Endothelial cell of umbilical vein (primary cell): ENCODE data around the gene ZBTB7C. TPM values are rescaled to one million over a fixed set of nuclear protein-coding genes. Genes with fewer than 3 reads are reported as not detected.

Experiments
- BruUV-seq: library from RNA; stranded (reverse); fragments of 400-500 nt; replicated peaks from 2 replicates; lab custom pipeline; 2021; lab: Mats Ljungman, UMichigan
- CTCF ChIA-PET: fragments of 300-600, 350-600 bp; sonication (Branson Sonifier 250); formaldehyde crosslinking; loops from one replicate; lab custom pipeline; 2021; ENCODE audit warnings: antibody characterized with exemption, inconsistent platforms; lab: Charles Lee
- POLR2A ChIA-PET: fragments of 300-600, 350-600 bp; sonication (Branson Sonifier 250); formaldehyde crosslinking; loops from one replicate; lab custom pipeline; 2021; ENCODE audit warnings: antibody characterized with exemption, inconsistent platforms; lab: Charles Lee
- DNase-seq: peaks from one replicate; pipeline ENCODE4 v3.0.0-alpha.2; 2011; ENCODE audit warnings: low read depth, low spot score
- FAIRE-seq: peaks from 2 replicates; lab custom pipeline; 2011; peaks lifted over from hg19 to GRCh38; lab: Jason Lieb, UNC
- H2AFZ ChIP-seq: 2 replicates; pipeline ENCODE4 v1.6.0; 2012; ENCODE audit warnings: low read depth, low read length, control low read depth, inconsistent platforms
- H3K27ac ChIP-seq: 2 replicates; pipeline ENCODE4 v1.5.1; 2011; ENCODE audit warnings: low read depth, mild to moderate bottlenecking, control low read depth, low read length, moderate library complexity; ENCODE audit not compliant: insufficient read depth
- H3K27me3 ChIP-seq, 2 experiments: 2 replicates each; pipeline versions ENCODE4 v1.6.0 to v1.6.1; 2011; ENCODE audit warnings: low read length in 2 of 2, mixed read lengths in 1 of 2; ENCODE audit not compliant: control insufficient read depth in 2 of 2, insufficient read depth in 2 of 2
- H3K36me3 ChIP-seq, 2 experiments: 2 replicates in 1 of 2; 3 replicates in 1 of 2; pipeline ENCODE4 v1.5.1; 2011; ENCODE audit warnings: low read length in 2 of 2, mild to moderate bottlenecking in 1 of 2, moderate library complexity in 1 of 2; ENCODE audit not compliant: control insufficient read depth in 2 of 2, insufficient read depth in 2 of 2; ENCODE audit errors: extremely low read depth in 1 of 2
- H3K4me1 ChIP-seq: 3 replicates; pipeline ENCODE4 v1.5.1; 2011; ENCODE audit warnings: mild to moderate bottlenecking, low read length; ENCODE audit not compliant: control insufficient read depth, insufficient read depth; ENCODE audit errors: extremely low read depth
- H3K4me2 ChIP-seq: 2 replicates; pipeline ENCODE4 v1.6.1; 2011; ENCODE audit warnings: low read length, control low read depth, mixed read lengths; ENCODE audit not compliant: insufficient read depth
- H3K4me3 ChIP-seq, 3 experiments: fragments of 200-600 bp in 1 of 3; sonication (generic), shearing (Covaris generic) in 1 of 3; replicated peaks in 1 of 3; 2 replicates each; pipeline ENCODE4 v1.5.1; 2011 to 2016; ENCODE audit warnings: control low read depth in 3 of 3, low read length in 3 of 3, mild to moderate bottlenecking in 2 of 3, inconsistent platforms in 1 of 3, low read depth in 1 of 3, moderate library complexity in 1 of 3; ENCODE audit not compliant: insufficient read depth in 1 of 3
- H3K79me2 ChIP-seq: 2 replicates; pipeline ENCODE4 v1.6.0; 2012; ENCODE audit warnings: low read length, inconsistent platforms; ENCODE audit not compliant: control insufficient read depth, insufficient read depth
- H3K9ac ChIP-seq: replicated peaks from 2 replicates; pipeline ENCODE3; 2011; ENCODE audit warnings: low read length, control low read depth; ENCODE audit not compliant: insufficient read depth; ENCODE audit errors: extremely low read depth
- H3K9me1 ChIP-seq: replicated peaks from 3 replicates; pipeline ENCODE4 v1.6.0; 2011; ENCODE audit warnings: mild to moderate bottlenecking, low read length; ENCODE audit not compliant: control insufficient read depth, insufficient read depth; ENCODE audit errors: extremely low read depth
- H3K9me3 ChIP-seq: replicated peaks from 2 replicates; pipeline ENCODE4 v1.5.1; 2012; ENCODE audit warnings: low read length, inconsistent platforms; ENCODE audit not compliant: control insufficient read depth, insufficient read depth
- H4K20me1 ChIP-seq: replicated peaks from 2 replicates; pipeline ENCODE3; 2011; ENCODE audit warnings: mild to moderate bottlenecking, low read length; ENCODE audit not compliant: control insufficient read depth, insufficient read depth; ENCODE audit errors: extremely low read depth
- EZH2 ChIP-seq: IDR thresholded peaks from 2 replicates; pipeline ENCODE4 v1.6.1; 2012; ENCODE audit warnings: borderline replicate concordance, low read depth, mild to moderate bottlenecking, moderate library complexity, low read length, inconsistent platforms; ENCODE audit not compliant: severe bottlenecking
- FOS ChIP-seq: IDR thresholded peaks from 2 replicates; pipeline ENCODE4 v1.6.1; 2011; ENCODE audit warnings: mild to moderate bottlenecking, low read length, moderate library complexity, borderline replicate concordance; ENCODE audit not compliant: insufficient read depth
- GATA2 ChIP-seq: IDR thresholded peaks from 2 replicates; pipeline ENCODE4 v1.7.0; 2011; ENCODE audit warnings: low read depth, mild to moderate bottlenecking, moderate library complexity, mixed read lengths, low read length; ENCODE audit not compliant: insufficient read length, insufficient read depth
- JUN ChIP-seq: IDR thresholded peaks from 2 replicates; pipeline ENCODE4 v1.6.1; 2011; ENCODE audit warnings: borderline replicate concordance, low read depth; ENCODE audit not compliant: insufficient read length, insufficient read depth
- MYC ChIP-seq: IDR thresholded peaks from one replicate; pipeline ENCODE4 v1.6.1; 2011; ENCODE audit warnings: mild to moderate bottlenecking, low read depth, low read length
- POLR2A ChIP-seq: IDR thresholded peaks from 2 replicates; pipeline ENCODE4 v1.6.1; 2012; ENCODE audit warnings: low read depth, mild to moderate bottlenecking, control low read depth, low read length
- POLR2AphosphoS5 ChIP-seq: IDR thresholded peaks from 2 replicates; pipeline ENCODE4 v1.6.1; 2012; ENCODE audit warnings: low read depth, mild to moderate bottlenecking, control low read depth, low read length, moderate library complexity; ENCODE audit not compliant: insufficient read depth
- dilution Hi-C: fragments of 300-500 bp; cut with MboI; formaldehyde crosslinking; loops from one replicate; pipeline ENCODE4 v1.15.0; 2019; ENCODE audit warnings: low sequenced_read_pairs; ENCODE audit not compliant: extremely low pct_ligation_motif_present
- intact Hi-C: fragments of 100-400 bp; cut with micrococcal nuclease; formaldehyde crosslinking; loops from one replicate; pipeline ENCODE4 v1.10.0; 2022
- polyA plus RNA-seq, 4 experiments: library from polyadenylated mRNA; depleted of rRNA in 3 of 4; stranded (reverse) in 3 of 4; unstranded in 1 of 4; fragments of >200 nt; gene quantifications; 2 replicates each; pipeline versions ENCODE4 v1.2.1 to v1.2.3, GENCODE V29; 2011 to 2012; ENCODE audit warnings: missing spikeins in 1 of 4
- total RNA-seq: library from RNA; stranded (reverse); gene quantifications from 2 replicates; pipeline ENCODE4 v1.2.3, GENCODE V29; 2021
- TF ChIP-seq, protein P1 (sequence below): IDR thresholded peaks from 2 replicates; pipeline ENCODE4 v1.6.1; 2011; ENCODE audit not compliant: insufficient read depth, insufficient read length
- TF ChIP-seq, protein P2 (sequence below), 2 donors: IDR thresholded peaks; 1 replicate in 1 of 2; 2 replicates in 1 of 2; pipeline ENCODE4 v1.5.1; 2011; ENCODE audit warnings: low read length in 2 of 2, mild to moderate bottlenecking in 2 of 2, moderate library complexity in 2 of 2, control low read depth in 1 of 2, inconsistent platforms in 1 of 2, low read depth in 1 of 2; ENCODE audit not compliant: insufficient read depth in 1 of 2; ENCODE audit errors: extremely low read depth in 1 of 2

ZBTB7C gene
- total and polyA plus RNA-seq, 2 donors (not counting 3 experiments of a cell fraction or from before 2014, with no cell fraction given) = not detected

DNA sequence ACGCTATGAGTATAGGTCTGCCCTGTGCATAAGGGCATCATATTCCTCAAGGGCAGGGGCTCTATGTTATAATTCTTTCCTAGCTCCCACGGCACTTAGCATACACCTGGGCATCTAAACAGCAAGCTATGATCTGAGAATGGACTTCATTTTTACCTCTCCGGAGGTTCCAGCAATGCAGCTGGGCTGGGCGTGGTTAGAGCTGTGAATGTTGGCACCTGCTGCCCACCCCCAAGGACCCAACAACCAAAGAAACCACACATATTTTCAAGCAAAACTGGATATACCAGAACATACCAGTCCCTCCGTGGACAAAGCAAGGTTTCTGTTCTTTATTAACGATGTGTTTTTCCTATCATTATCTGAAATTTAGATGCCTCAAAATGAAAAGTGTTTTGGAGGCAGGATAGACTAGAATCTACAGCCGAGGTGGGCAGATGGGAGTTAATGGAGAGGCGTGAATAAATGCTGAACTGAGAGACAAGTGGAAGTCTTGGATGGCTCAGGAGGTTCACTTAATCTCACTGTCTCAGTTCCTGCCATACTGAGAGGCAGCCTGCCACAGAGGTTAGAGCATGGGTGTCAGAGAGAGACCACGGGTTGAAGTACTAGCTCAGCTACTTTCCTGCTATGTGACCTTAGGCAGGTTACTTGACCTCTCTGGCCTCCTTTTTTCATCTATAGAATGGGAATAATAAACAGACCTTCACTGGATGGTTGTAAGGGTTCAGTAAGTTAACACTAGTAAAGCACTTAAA is 292.1 kb downstream of the ZBTB7C start:
- Histone ChIP-seq H3K9me1 (no peaks in the 10 kb centered on the region), H3K27ac (no peak overlapping the region), H3K9ac (no peak overlapping the region), H3K4me3 (no peak overlapping the region), H3K36me3 (no peaks in the 10 kb centered on the region), H3K79me2 (no peaks in the 10 kb centered on the region), H4K20me1 (no peaks in the 10 kb centered on the region), H3K4me2 (no peak overlapping the region), H3K27me3 (no peaks in the 10 kb centered on the region), H3K4me1 (no peaks in the 10 kb centered on the region), H3K9me3 (no peaks in the 10 kb centered on the region), H2AFZ (no peak overlapping the region)
- DNase-seq = no peak
- ChIA-PET POLR2A (no interaction called here), CTCF (interaction anchor here (0.6 to 0.7 kb wide), 3 partner anchors 54 to 319 kb away, joined by 3 to 4 read pairs (median 3); no protein-coding TSS in a partner anchor)
- no peak for FAIRE-seq
- TF ChIP-seq, protein P1, sequence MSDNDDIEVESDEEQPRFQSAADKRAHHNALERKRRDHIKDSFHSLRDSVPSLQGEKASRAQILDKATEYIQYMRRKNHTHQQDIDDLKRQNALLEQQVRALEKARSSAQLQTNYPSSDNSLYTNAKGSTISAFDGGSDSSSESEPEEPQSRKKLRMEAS = no peak
- TF ChIP-seq MYC = no peak
- no peak for TF ChIP-seq FOS
- no peak for TF ChIP-seq GATA2
- TF ChIP-seq, protein P2, sequence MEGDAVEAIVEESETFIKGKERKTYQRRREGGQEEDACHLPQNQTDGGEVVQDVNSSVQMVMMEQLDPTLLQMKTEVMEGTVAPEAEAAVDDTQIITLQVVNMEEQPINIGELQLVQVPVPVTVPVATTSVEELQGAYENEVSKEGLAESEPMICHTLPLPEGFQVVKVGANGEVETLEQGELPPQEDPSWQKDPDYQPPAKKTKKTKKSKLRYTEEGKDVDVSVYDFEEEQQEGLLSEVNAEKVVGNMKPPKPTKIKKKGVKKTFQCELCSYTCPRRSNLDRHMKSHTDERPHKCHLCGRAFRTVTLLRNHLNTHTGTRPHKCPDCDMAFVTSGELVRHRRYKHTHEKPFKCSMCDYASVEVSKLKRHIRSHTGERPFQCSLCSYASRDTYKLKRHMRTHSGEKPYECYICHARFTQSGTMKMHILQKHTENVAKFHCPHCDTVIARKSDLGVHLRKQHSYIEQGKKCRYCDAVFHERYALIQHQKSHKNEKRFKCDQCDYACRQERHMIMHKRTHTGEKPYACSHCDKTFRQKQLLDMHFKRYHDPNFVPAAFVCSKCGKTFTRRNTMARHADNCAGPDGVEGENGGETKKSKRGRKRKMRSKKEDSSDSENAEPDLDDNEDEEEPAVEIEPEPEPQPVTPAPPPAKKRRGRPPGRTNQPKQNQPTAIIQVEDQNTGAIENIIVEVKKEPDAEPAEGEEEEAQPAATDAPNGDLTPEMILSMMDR (IDR thresholded peaks at IDR 0.05; ENCODE audit: extremely low read depth in 1 of 2, insufficient read depth in 1 of 2, low read depth in 1 of 2, low read length in 2 of 2) = no peak
- no peak for TF ChIP-seq JUN
- TF ChIP-seq POLR2A = no peak
- no peak for TF ChIP-seq EZH2
- no peak for TF ChIP-seq POLR2AphosphoS5
- dilution Hi-C loops (no loop called here), intact Hi-C loops (no loop called here)
- no TSS peak for BruUV-seq
